Measurements from ENCODE around the gene ADAMTS13.
"Not testable (repeated sequence)": the region's sequence is repeated elsewhere in the genome, so short reads cannot be mapped to it uniquely, and the experiment has no call there.

ADAMTS13 gene

DNA sequence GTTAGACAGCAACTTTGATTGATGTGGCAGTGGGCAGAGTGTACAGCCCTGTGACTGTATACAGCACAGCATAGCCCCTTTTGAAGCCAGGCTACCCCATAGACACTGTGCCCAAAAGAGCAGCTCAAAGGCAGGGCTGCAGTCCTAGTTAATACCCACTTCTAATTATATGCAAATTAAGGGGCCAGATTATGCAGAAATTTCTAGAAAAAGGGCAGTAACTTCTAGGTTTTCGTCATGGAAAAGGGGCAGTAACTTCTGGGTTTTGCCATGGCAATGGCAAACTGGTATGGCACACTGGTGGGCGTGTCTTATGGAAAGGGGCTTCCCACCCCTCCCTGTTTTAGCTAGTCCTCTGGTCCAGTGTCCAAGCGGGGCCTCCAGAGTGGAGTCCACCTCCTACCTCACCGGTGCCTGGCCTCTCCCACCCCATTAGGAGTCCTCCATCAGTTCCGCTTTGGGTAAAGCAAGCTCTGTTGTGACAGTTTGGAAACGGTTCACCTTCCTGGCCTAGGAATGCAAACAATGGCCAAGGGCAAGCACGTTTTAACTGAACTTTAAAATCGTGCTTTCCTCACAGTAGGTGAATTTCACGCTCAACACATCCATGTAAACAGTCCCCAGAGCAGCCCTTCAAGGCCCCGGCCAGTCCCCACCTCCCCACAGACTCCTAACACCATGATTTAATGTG is 5.6 kb downstream of the ADAMTS13 start:
- DNase-seq: no peak

DNA sequence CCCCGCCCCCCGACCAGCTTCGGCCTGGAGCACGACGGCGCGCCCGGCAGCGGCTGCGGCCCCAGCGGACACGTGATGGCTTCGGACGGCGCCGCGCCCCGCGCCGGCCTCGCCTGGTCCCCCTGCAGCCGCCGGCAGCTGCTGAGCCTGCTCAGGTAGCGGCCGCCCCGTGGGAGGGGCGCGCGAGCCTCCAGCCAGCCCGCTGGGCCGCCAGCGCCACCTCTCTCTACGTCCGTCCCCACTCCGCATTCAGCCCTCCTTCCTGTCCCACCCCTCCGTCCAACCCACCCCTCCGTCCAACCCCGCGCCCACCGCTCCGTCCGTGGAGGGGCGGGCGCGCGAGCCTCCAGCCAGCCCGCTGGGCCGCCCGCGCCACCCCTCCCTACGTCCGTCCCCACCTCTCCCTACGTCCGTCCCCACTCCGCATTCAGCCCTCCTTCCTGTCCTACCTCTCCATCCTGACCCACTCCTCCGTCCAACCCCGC is 6.5 kb downstream of the ADAMTS13 start:
- DNase-seq: no peak

DNA sequence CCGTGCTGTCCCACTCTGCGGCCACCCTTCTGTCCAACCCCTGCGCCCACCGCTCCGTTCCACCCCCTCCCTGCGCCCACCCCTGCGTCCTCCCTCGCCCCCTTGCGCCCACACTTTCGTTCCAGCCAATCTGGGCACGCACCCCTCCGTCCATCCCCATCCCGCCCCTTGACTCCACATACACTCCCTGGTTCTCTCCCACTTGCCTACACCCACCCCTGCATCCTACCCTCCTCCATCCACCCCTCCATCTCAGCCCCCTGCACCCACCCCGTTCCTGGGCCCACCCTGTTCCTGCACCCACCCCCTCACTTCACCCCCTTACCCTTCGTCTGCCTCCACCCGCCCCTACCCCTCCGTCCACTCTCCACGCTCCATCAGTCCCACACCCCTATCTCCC is 7.0 kb downstream of the ADAMTS13 start:
- no peak for DNase-seq

DNA sequence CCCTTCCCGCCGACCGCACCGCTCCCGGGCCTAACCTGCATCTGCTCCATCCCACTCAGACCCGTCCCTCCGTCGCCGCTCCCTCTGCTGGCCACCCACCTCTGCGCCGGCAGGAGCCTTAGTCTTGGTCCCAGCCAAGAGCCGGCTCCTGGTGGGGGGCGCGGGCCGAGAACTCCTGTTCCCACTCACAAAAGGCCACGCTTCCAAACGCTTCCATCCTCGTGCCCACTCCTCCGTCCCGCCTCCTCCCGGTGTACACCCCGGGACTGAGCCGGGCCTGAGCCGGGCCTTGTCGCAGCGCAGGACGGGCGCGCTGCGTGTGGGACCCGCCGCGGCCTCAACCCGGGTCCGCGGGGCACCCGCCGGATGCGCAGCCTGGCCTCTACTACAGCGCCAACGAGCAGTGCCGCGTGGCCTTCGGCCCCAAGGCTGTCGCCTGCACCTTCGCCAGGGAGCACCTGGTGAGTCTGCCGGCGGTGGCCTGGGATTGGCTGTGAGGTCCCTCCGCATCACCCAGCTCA is 7.5 kb downstream of the ADAMTS13 start:
- DNase-seq: peak; percentile 19

DNA sequence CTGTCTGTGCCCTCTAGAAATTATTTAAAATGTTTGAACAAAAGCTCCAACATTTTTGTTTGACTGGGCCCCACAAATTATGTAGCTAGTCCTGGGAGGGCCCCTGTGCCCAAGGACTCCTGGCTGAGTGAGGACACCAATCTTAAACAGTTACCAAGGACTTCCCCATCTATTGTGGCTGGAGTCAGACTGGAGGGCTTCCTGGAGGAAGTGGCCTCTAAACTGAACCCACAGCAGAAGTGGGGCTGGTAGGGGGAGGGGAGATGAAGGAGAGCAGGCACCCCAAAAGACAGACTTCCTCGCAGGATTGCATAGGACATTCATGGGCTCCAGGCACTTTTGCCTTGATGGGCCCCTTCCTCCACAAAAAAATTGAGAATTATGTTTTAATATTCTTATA is 8.1 kb downstream of the ADAMTS13 start:
- no peak for DNase-seq

DNA sequence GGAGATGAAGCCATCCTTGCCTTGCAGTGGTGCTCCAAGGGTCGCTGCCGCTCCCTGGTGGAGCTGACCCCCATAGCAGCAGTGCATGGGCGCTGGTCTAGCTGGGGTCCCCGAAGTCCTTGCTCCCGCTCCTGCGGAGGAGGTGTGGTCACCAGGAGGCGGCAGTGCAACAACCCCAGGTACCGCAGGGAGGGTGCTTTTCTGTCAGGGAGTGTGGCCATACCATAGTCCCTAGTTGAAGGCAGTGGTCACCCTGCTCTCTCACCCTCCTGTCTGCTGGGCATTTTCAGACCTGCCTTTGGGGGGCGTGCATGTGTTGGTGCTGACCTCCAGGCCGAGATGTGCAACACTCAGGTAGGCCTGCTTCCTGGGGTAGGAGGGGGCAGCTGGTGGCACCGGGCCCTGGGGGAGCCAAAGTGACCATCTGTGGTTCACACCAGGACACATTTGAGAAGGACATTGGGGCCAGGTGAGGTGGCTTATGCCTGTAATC is 11.2 kb downstream of the ADAMTS13 start:
- no peak for DNase-seq

DNA sequence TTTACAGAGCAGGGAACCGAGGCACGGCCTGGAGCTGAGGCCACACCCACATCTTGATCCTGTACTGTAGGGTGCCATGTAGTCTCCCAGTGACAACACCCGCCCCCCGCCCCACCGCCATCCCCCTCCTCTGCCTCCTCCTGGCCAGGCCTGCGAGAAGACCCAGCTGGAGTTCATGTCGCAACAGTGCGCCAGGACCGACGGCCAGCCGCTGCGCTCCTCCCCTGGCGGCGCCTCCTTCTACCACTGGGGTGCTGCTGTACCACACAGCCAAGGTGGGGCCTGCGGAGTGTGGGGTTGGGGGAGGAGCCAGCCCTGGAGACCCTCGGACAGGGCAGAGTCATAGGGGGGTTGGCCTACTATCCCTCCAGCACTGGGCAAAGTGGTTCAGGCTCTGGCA is 14.5 kb downstream of the ADAMTS13 start:
- no peak for DNase-seq

DNA sequence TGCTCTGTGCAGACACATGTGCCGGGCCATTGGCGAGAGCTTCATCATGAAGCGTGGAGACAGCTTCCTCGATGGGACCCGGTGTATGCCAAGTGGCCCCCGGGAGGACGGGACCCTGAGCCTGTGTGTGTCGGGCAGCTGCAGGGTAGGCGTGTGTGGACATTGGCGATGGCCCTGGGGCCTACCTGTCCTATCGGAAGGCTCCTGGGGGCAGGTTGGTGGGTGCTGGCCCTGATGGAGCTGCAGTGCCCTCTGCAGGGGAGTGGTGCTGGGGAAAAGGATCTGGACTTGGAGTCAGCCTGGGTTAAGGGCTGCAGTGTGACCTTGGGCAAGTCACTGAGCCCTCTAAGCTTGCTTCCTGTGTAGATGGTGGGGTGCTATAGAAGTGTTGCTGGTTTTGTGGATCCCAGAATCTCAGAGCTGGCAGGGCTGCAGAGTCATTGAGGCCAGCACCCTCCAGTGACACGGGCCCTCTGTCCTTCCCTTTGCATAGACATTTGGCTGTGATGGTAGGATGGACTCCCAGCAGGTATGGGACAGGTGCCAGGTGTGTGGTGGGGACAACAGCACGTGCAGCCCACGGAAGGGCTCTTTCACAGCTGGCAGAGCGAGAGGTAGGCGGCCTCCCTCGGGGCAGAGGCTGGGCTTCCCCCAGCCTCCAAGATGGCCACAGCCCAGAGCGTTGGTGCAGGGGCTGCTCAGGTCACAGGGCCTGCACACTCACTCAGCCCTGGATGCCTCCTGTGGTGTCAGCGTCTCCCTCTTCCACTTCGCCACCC is 15.8 kb downstream of the ADAMTS13 start:
- DNase-seq: no peak

DNA sequence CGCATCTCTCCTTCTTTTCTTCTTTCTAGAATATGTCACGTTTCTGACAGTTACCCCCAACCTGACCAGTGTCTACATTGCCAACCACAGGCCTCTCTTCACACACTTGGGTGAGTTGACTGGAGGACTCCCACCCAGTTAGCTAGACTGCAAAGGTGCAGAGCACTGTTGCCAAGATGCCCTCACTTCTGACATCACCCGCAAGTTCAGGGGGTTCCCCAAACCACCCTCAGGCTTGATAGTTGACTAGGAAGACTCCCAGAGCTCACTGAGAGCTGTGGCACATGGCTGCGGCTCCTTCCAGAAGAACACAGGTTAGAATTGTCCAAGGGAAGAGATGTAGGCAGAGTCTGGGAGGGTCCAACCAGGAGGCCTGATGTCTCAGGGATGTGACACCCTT is 17.2 kb downstream of the ADAMTS13 start:
- DNase-seq: no peak

DNA sequence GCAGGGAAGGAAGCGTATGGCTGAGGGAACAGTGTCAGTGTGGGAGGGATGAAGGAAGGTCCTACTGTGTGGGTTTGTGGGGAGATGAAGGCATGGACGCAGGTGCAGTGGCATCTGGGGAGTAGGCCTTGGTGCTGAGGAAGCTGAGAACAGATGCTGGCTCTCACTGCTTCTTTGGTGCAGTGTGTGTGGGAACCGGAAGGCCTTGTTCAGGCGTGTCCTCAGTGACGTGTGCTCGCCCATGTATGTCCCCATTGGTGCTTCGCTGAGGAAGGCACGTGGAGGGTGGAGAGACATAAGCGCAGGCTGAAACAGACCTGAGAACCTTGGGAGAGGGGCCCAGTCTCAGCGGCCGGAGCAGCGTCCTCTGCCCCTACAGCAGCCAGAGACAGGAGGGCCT is 18.7 kb downstream of the ADAMTS13 start:
- no peak for DNase-seq

DNA sequence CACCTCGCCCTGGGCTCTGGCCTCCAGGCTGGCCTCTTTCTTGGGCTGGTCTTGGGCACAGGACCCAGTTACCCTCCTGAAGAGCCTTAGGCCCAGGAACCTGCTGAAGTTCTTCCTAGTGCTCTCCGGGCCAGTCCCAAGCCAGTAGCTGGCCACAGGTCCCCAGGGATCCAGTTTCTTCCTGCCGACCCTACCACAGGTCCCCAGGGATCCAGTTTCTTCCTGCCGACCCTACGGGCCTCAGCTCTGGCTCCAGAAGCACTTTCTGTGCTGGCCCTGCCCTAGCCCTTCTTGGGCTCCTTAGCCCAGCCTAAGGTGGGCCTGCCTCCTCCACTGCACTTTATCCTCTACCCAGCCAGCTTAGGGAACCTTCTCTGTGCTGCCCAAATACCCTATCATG is 19.4 kb downstream of the ADAMTS13 start:
- DNase-seq: no peak

DNA sequence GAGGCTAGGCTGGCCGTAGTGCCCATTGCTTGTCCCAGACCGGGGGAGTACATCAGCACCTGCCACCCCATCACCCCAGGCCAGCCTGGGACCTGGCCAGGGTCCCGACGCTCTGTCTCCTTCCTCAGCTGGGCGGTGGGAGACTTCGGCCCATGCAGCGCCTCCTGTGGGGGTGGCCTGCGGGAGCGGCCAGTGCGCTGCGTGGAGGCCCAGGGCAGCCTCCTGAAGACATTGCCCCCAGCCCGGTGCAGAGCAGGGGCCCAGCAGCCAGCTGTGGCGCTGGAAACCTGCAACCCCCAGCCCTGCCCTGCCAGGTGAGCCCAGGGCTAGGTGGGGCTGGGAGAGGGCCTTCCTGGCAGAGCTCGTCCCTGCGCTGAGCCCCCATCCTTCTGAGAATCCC is 21.1 kb downstream of the ADAMTS13 start:
- DNase-seq: no peak

DNA sequence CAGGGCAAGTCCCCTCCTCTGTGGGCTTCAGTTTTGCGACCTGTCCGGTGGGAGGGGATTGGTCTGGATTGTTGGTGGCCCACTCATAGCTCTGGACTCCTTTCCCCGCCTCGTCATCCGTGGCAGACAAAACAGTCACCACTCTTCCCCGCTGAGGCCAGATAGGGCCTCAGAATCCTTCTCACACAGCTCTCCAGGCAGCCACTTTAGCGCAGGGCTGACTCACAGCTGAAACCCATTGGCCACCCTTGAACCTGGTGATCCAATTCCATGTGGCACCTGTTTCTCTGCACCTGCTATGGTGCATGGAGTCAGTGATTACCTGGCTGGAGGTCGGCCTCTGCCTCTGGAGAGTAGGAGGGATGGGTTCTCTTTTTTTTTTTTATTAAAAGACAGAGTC is 21.8 kb downstream of the ADAMTS13 start:
- DNase-seq: no peak

DNA sequence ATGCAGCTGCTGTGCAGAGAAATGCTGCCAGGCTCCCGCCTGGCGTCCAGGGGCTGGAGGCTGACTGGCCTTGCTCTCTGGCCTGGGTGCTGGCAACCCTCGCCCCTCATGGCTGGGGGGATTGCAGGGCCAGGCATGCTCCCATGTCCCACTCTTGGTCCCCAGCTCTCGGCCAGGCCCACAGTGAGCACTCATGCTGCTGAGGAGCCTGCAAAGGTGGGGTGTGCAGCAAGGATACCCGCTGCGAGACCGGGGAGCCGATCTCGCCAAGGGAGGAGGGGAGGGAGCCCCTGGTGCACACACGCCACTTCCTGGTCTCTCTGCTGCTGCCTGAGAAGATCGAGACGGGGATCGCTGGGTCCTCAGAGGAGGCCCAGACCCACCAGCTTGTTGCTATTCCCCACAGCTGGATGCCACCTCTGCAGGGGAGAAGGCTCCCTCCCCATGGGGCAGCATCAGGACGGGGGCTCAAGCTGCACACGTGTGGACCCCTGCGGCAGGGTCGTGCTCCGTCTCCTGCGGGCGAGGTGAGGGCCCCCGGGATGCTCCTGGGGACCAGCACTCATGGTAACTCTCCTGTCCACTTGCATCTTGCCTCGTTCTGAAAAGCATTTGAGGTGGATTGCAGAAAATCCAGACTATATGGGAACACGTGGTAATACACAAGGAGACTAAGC is 23.3 kb downstream of the ADAMTS13 start:
- no peak for DNase-seq

DNA sequence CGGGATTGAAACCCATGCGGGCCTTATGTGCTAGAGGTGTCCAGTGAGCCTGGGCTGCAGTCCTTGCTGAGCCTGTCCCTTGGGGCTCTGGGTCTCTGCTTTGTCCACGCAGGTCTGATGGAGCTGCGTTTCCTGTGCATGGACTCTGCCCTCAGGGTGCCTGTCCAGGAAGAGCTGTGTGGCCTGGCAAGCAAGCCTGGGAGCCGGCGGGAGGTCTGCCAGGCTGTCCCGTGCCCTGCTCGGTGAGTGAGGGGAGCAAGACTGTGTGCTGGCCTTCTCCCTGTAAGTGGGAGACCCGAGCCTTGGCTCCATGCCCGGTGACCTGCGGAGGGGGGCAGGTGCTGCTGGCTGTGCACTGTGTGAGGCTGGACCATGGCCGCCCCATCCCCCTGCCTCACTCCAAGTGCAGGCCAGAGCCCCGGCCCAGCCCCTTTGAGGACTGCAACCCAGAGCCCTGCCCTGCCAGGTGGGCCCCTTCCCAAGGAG is 26.4 kb downstream of the ADAMTS13 start:
- DNase-seq: no peak

DNA sequence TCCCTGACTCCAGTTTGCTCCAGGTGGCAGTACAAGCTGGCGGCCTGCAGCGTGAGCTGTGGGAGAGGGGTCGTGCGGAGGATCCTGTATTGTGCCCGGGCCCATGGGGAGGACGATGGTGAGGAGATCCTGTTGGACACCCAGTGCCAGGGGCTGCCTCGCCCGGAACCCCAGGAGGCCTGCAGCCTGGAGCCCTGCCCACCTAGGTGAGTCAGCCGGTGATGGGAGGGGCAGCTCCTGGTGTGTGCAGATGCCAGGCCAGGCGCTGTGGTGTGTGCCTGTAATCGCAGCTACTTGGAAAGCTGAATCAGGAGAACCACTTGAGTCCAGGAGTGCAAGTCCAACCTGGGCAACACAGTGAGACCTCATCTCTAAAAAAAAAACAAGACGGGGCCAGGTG is 27.6 kb downstream of the ADAMTS13 start:
- no peak for DNase-seq

DNA sequence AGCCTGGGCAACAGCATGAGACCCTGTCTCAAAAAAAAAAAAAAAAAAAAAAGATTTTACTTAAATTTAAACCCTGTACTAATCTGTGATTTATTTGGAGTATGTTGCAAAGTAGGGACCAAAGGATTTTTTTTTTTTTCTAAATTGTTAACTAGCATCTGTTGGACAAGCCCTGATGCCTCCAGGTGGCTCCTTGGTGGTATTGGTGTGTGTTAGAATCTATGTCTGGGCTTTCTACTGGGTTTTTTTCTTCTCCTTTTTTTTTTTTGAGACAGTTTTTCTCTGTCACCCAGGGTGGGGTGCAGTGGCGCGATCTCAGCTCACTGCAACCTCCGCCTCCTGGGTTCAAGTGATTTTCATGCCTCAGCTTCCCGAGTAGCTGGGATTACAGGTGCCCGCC is 29.7 kb downstream of the ADAMTS13 start:
- DNase-seq: not testable (repeated sequence)

DNA sequence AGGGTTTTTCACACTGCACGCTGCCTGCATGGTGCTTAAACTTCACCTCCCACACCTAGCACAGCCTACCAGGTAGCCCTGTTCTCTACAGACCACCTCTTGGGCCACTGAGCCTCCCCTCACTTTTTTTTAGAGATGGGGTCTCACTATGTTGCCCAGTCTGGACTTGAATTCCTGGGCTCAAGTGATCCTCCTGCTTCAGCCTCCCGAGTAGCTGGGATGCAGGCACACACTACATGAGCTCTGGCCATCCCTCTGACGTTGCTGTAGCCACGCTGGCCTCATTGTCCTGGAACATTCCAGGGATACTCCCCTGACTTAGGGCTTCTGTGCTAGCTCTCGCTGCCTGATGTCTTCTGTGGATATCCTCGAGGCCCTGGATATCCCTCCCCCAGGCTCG is 30.4 kb downstream of the ADAMTS13 start:
- DNase-seq: no peak

DNA sequence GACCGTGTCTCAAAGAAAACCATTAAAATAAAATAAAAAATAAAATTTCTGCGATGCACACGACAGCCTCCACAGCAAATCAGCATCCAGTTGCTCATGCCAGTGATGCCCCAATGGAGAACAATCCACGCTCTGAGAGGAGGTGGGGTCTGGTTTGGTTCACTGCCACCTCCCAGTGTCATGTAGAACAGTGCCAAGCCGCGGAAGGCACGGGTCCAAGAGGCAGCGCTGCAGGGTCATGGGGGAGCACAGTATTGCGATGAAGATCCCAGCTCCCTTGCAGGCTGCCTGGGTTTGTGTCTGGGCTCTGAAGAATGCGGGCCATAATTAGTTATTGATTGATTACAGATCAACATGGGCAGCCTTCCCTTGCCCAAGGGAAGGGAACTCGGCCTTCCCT is 31.5 kb downstream of the ADAMTS13 start:
- no peak for DNase-seq

DNA sequence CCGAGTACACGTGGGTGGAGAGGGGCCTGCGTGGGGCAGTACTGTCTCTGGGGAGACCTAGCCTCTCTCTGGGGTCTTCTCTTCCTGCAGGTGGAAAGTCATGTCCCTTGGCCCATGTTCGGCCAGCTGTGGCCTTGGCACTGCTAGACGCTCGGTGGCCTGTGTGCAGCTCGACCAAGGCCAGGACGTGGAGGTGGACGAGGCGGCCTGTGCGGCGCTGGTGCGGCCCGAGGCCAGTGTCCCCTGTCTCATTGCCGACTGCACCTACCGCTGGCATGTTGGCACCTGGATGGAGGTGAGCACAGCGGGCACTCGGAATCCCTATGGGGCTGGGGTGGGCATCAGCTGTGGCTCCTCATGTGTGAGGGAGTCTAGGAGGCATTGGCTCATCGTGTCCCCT is 32.2 kb downstream of the ADAMTS13 start:
- DNase-seq: no peak

DNA sequence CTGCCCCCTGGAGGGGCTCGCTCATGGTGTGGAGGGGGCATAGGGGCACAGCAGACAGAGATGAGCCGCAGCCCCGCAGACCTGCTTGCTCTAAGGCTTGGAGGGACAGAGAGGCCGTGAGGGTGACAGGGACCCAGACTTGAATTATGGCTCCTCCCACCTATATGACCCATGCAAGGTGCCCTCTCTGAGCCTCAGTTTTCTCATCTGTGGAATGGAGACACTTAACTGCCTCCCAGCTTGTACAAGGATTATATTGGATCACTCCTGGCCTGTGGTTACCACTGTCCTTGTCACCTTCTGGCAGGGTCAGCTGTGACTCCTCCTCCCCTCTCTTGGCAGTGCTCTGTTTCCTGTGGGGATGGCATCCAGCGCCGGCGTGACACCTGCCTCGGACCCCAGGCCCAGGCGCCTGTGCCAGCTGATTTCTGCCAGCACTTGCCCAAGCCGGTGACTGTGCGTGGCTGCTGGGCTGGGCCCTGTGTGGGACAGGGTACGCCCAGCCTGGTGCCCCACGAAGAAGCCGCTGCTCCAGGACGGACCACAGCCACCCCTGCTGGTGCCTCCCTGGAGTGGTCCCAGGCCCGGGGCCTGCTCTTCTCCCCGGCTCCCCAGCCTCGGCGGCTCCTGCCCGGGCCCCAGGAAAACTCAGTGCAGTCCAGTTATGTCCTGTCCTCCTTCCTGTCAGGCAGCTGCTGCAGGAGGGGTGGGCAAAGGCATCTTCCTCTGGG is 32.9 kb downstream of the ADAMTS13 start:
- no peak for DNase-seq

DNA sequence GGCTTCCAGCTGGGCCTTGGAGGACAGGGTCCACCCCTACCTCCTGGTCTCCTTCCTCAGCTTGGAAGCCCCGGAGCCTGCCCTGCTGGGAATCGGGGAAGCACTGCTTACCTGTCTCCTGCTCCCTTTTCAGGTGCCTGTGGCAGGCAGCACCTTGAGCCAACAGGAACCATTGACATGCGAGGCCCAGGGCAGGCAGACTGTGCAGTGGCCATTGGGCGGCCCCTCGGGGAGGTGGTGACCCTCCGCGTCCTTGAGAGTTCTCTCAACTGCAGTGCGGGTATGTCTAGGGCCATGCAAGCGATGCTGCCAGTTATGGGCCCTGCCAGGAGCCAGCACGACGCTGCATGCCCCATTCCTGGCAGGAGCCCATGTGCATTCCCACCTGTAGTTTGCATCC is 33.8 kb downstream of the ADAMTS13 start:
- no peak for DNase-seq

DNA sequence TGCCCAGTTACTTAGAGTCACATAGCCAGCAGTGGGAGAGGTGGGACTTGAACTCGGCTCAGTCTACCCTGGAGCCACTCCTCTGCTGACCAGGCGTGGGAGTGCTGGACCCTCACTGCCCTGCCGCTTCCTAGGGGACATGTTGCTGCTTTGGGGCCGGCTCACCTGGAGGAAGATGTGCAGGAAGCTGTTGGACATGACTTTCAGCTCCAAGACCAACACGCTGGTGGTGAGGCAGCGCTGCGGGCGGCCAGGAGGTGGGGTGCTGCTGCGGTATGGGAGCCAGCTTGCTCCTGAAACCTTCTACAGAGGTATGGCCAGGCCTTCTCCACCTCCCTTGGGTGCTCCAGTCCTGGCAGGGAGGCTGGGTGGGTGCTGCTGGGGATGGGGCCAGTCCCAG is 34.2 kb downstream of the ADAMTS13 start:
- DNase-seq: no peak
